Measurements from ENCODE around the gene TSSC4. TPM values are rescaled to one million over a fixed set of nuclear protein-coding genes. Genes with fewer than 3 reads are reported as not detected.

The TSSC4 gene
- total and polyA plus RNA-seq, 9 of the 15 experiments (the other 6 are each of a cell fraction or from before 2014, with no cell fraction given), result 0.41 to 54.2 (median 11.0) TPM

DNA sequence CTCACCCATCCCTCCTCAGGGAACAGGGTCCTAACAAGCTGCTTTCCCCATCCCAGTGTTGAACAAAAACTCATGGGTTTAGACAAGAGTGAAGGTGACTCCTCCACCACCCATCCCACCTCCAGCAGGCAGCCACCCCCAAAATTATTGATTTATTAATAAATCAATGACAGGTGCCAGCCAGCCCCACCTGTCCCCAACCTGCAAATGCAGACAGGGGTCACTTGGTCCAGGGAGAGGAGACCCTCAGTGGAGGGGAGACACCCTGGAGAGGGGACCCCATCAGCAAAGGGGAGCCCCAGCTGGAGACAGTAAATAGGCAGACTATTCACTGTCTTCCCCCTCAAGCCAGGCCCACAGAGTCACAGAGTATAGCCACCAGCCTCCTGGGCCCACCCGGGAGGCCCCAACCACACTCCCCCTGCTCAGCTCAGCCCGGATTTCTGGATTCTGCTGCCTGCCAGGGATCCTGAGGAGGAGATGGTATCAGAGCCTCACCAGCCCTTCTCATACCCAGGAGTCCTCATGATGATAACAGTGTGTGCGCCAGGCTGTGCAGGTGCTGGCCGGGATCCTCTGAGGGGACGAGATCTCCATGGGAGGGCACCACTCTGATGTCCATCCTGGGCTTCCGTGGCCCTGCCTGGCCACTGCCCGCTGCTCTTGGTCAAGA is 32.2 kb upstream of the TSSC4 start:
- in situ Hi-C loops (cut with MboI) (no loop called here), intact Hi-C loops (cut with micrococcal nuclease) (no loop called here)
- WGBS (ENCODE audit: insufficient coverage, low coverage, missing lambda C conversion rate), result 30% methylated on average over 7 of the region's 7 CpGs
- Histone ChIP-seq H3K79me2 (ENCODE audit: control insufficient read depth, insufficient read depth, low read length) (no peaks in the 10 kb centered on the region), H3K9me1 (ENCODE audit: control insufficient read depth, insufficient read depth, low read length) (no peaks in the 10 kb centered on the region), H3K9ac (ENCODE audit: insufficient read depth in 1 of 2, low read depth in 2 of 2, low read length in 2 of 2) (peak overlapping the region in 1 of 2 experiments; percentile 52; a peak in 1 of 4 replicates), H4K20me1 (replicated peaks; ENCODE audit: control insufficient read depth, insufficient read depth, low read length) (peaks cover 14% of the 10 kb centered on the region), H3K9me3 (replicated peaks; ENCODE audit: control insufficient read depth, insufficient read depth, low read depth, low read length) (no peaks in the 10 kb centered on the region), H3K4me1 (replicated peaks in 1 of 2; ENCODE audit: control insufficient read depth in 2 of 2, insufficient read depth in 2 of 2, low read length in 2 of 2) (peaks cover 0 to 10% of the 10 kb centered on the region in 2 experiments; a peak in 2 of 5 replicates), H3K27ac (ENCODE audit: extremely low read depth, low read depth, low read length) (no peak overlapping the region), H3K4me2 (ENCODE audit: insufficient read depth, low read length) (no peak overlapping the region), H3K4me3 (no peak overlapping the region), H2AFZ (ENCODE audit: low read depth, low read length) (no peak overlapping the region), H3K27me3 (ENCODE audit: control insufficient read depth in 2 of 2, insufficient read depth in 2 of 2, low read length in 2 of 2) (peaks cover 5 to 44% of the 10 kb centered on the region in 2 experiments), H3K36me3 (ENCODE audit: control insufficient read depth, insufficient read depth, low read length) (no peaks in the 10 kb centered on the region)
- CTCF ChIA-PET (ENCODE audit: low intra/inter-chr PET ratio), result no interaction called here
- BruUV-seq (replicated peaks), result no TSS peak
- no peak for ATAC-seq
- POLR2A ChIA-PET, result interaction anchor here (1.9 kb wide), 1 partner anchor 32 kb away, joined by 7 read pairs; the partner anchor contains the start of gene TSSC4
- TF ChIP-seq MEF2A (IDR thresholded peaks at IDR 0.05; ENCODE audit: control insufficient read depth, low read depth, low read length) (no peak), CBX5 (IDR thresholded peaks at IDR 0.05; ENCODE audit: borderline replicate concordance, low read depth) (no peak), COPS2 (conservative IDR thresholded peaks at IDR 0.05) (no peak)
- TF ChIP-seq, protein P1, sequence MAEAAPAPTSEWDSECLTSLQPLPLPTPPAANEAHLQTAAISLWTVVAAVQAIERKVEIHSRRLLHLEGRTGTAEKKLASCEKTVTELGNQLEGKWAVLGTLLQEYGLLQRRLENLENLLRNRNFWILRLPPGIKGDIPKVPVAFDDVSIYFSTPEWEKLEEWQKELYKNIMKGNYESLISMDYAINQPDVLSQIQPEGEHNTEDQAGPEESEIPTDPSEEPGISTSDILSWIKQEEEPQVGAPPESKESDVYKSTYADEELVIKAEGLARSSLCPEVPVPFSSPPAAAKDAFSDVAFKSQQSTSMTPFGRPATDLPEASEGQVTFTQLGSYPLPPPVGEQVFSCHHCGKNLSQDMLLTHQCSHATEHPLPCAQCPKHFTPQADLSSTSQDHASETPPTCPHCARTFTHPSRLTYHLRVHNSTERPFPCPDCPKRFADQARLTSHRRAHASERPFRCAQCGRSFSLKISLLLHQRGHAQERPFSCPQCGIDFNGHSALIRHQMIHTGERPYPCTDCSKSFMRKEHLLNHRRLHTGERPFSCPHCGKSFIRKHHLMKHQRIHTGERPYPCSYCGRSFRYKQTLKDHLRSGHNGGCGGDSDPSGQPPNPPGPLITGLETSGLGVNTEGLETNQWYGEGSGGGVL (CRISPR knock-in tag; IDR thresholded peaks at IDR 0.05), result no peak
- TF ChIP-seq, protein P2, sequence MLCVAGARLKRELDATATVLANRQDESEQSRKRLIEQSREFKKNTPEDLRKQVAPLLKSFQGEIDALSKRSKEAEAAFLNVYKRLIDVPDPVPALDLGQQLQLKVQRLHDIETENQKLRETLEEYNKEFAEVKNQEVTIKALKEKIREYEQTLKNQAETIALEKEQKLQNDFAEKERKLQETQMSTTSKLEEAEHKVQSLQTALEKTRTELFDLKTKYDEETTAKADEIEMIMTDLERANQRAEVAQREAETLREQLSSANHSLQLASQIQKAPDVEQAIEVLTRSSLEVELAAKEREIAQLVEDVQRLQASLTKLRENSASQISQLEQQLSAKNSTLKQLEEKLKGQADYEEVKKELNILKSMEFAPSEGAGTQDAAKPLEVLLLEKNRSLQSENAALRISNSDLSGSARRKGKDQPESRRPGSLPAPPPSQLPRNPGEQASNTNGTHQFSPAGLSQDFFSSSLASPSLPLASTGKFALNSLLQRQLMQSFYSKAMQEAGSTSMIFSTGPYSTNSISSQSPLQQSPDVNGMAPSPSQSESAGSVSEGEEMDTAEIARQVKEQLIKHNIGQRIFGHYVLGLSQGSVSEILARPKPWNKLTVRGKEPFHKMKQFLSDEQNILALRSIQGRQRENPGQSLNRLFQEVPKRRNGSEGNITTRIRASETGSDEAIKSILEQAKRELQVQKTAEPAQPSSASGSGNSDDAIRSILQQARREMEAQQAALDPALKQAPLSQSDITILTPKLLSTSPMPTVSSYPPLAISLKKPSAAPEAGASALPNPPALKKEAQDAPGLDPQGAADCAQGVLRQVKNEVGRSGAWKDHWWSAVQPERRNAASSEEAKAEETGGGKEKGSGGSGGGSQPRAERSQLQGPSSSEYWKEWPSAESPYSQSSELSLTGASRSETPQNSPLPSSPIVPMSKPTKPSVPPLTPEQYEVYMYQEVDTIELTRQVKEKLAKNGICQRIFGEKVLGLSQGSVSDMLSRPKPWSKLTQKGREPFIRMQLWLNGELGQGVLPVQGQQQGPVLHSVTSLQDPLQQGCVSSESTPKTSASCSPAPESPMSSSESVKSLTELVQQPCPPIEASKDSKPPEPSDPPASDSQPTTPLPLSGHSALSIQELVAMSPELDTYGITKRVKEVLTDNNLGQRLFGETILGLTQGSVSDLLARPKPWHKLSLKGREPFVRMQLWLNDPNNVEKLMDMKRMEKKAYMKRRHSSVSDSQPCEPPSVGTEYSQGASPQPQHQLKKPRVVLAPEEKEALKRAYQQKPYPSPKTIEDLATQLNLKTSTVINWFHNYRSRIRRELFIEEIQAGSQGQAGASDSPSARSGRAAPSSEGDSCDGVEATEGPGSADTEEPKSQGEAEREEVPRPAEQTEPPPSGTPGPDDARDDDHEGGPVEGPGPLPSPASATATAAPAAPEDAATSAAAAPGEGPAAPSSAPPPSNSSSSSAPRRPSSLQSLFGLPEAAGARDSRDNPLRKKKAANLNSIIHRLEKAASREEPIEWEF (CRISPR knock-in tag; IDR thresholded peaks at IDR 0.05), result no peak
- TF ChIP-seq, protein P3, sequence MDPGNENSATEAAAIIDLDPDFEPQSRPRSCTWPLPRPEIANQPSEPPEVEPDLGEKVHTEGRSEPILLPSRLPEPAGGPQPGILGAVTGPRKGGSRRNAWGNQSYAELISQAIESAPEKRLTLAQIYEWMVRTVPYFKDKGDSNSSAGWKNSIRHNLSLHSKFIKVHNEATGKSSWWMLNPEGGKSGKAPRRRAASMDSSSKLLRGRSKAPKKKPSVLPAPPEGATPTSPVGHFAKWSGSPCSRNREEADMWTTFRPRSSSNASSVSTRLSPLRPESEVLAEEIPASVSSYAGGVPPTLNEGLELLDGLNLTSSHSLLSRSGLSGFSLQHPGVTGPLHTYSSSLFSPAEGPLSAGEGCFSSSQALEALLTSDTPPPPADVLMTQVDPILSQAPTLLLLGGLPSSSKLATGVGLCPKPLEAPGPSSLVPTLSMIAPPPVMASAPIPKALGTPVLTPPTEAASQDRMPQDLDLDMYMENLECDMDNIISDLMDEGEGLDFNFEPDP (CRISPR knock-in tag; IDR thresholded peaks at IDR 0.05), result no peak
- TF ChIP-seq, protein P4, sequence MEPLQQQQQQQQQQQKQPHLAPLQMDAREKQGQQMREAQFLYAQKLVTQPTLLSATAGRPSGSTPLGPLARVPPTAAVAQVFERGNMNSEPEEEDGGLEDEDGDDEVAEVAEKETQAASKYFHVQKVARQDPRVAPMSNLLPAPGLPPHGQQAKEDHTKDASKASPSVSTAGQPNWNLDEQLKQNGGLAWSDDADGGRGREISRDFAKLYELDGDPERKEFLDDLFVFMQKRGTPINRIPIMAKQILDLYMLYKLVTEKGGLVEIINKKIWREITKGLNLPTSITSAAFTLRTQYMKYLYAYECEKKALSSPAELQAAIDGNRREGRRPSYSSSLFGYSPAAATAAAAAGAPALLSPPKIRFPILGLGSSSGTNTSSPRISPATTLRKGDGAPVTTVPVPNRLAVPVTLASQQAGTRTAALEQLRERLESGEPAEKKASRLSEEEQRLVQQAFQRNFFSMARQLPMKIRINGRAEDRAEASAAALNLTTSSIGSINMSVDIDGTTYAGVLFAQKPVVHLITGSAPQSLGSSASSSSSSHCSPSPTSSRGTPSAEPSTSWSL (CRISPR knock-in tag; IDR thresholded peaks at IDR 0.05; ENCODE audit: borderline replicate concordance), result no peak
- no peak for DNase-seq (ENCODE audit: extremely low read depth in 1 of 4, low spot score in 3 of 4)
- FAIRE-seq, result no peak

All from K562 (cell line).